H9 (cell line): ENCODE measurements around the gene PDXK. TPM values are rescaled to one million over a fixed set of nuclear protein-coding genes. Genes with fewer than 3 reads are reported as not detected.

Experiments
- DNase-seq: peaks from one replicate; pipeline ENCODE4 v3.0.0-alpha.2; 2017
- H2AFZ ChIP-seq: one replicate; pipeline ENCODE4 v1.6.1; 2013; ENCODE audit warnings: mild to moderate bottlenecking, low read length, control low read depth, moderate library complexity
- H2AK5ac ChIP-seq: 2 replicates; pipeline ENCODE4 v1.6.1; 2013; ENCODE audit warnings: low read length, control low read depth, mixed read lengths; ENCODE audit not compliant: insufficient read length
- H2BK120ac ChIP-seq: one replicate; pipeline ENCODE4 v1.6.1; 2013; ENCODE audit warnings: low read depth, mild to moderate bottlenecking, low read length, control low read depth, inconsistent platforms; ENCODE audit not compliant: poor library complexity, severe bottlenecking
- H2BK12ac ChIP-seq: 2 replicates; pipeline ENCODE4 v1.6.1; 2013; ENCODE audit warnings: low read length, control low read depth, mixed read lengths, low read depth; ENCODE audit not compliant: insufficient read length
- H2BK15ac ChIP-seq: 2 replicates; pipeline ENCODE4 v1.6.1; 2013; ENCODE audit warnings: low read depth, low read length, control low read depth
- H2BK20ac ChIP-seq: one replicate; pipeline ENCODE4 v1.6.1; 2013; ENCODE audit warnings: low read depth, mild to moderate bottlenecking, low read length, control low read depth, inconsistent platforms; ENCODE audit not compliant: poor library complexity, severe bottlenecking
- H2BK5ac ChIP-seq: 2 replicates; pipeline ENCODE4 v1.6.1; 2013; ENCODE audit warnings: low read length, control low read depth, mixed read lengths; ENCODE audit not compliant: insufficient read length
- H3K14ac ChIP-seq: 2 replicates; pipeline ENCODE4 v1.6.1; 2013; ENCODE audit warnings: low read length, control low read depth; ENCODE audit not compliant: insufficient read depth
- H3K18ac ChIP-seq: 2 replicates; pipeline ENCODE4 v1.6.1; 2013; ENCODE audit warnings: low read depth, mild to moderate bottlenecking, mixed read lengths, low read length, control low read depth; ENCODE audit not compliant: insufficient read length
- H3K23ac ChIP-seq: 2 replicates; pipeline ENCODE4 v1.6.1; 2013; ENCODE audit warnings: low read length, control low read depth, mixed read lengths, low read depth; ENCODE audit not compliant: insufficient read length
- H3K23me2 ChIP-seq: 2 replicates; pipeline ENCODE4 v1.6.1; 2013; ENCODE audit warnings: low read depth, mild to moderate bottlenecking, mixed read lengths, low read length, control low read depth; ENCODE audit not compliant: insufficient read length, poor library complexity, severe bottlenecking
- H3K27ac ChIP-seq: 2 replicates; pipeline ENCODE4 v1.5.1; 2013; ENCODE audit warnings: low read length, control low read depth, mixed read lengths, low read depth; ENCODE audit not compliant: insufficient read length
- H3K27me3 ChIP-seq: 2 replicates; pipeline ENCODE4 v1.6.1; 2013; ENCODE audit warnings: low read length, control low read depth, inconsistent platforms; ENCODE audit not compliant: insufficient read depth
- H3K4ac ChIP-seq: 2 replicates; pipeline ENCODE4 v1.6.1; 2013; ENCODE audit warnings: low read depth, mild to moderate bottlenecking, control low read depth, inconsistent platforms, low read length, moderate library complexity
- H3K4me1 ChIP-seq: 2 replicates; pipeline ENCODE4 v1.6.1; 2013; ENCODE audit warnings: low read length, control low read depth, inconsistent platforms; ENCODE audit not compliant: insufficient read depth
- H3K4me2 ChIP-seq: 2 replicates; pipeline ENCODE4 v1.6.1; 2013; ENCODE audit warnings: low read length, control low read depth, mixed read lengths; ENCODE audit not compliant: insufficient read length, insufficient read depth
- H3K56ac ChIP-seq: 2 replicates; pipeline ENCODE4 v1.6.1; 2013; ENCODE audit warnings: low read depth, mild to moderate bottlenecking, mixed read lengths, low read length, control low read depth; ENCODE audit not compliant: insufficient read length
- H3K79me1 ChIP-seq: 2 replicates; pipeline ENCODE4 v1.6.1; 2013; ENCODE audit warnings: low read depth, mild to moderate bottlenecking, moderate library complexity, low read length, control low read depth, inconsistent platforms; ENCODE audit not compliant: insufficient read depth, poor library complexity, severe bottlenecking
- H3K79me2 ChIP-seq: 2 replicates; pipeline ENCODE4 v1.6.1; 2013; ENCODE audit warnings: low read length, control low read depth, inconsistent platforms; ENCODE audit not compliant: insufficient read depth
- H3K9ac ChIP-seq: 2 replicates; pipeline ENCODE4 v1.6.1; 2013; ENCODE audit warnings: low read length, control low read depth, mixed read lengths; ENCODE audit not compliant: insufficient read length; ENCODE audit errors: extremely low read depth
- H3K9me3 ChIP-seq: one replicate; pipeline ENCODE4 v1.6.1; 2013; ENCODE audit warnings: low read depth, low read length, inconsistent platforms; ENCODE audit not compliant: control insufficient read depth
- H3T11ph ChIP-seq: one replicate; pipeline ENCODE4 v1.6.1; 2013; ENCODE audit warnings: mild to moderate bottlenecking, low read length, control low read depth, inconsistent platforms
- H4K20me1 ChIP-seq: one replicate; pipeline ENCODE4 v1.6.1; 2013; ENCODE audit not compliant: control insufficient read depth, insufficient read length, insufficient read depth
- H4K5ac ChIP-seq: 2 replicates; pipeline ENCODE4 v1.6.1; 2013; ENCODE audit warnings: low read depth, mild to moderate bottlenecking, mixed read lengths, low read length, control low read depth; ENCODE audit not compliant: insufficient read length
- H4K8ac ChIP-seq: replicated peaks from 2 replicates; pipeline ENCODE4 v1.6.1; 2013; ENCODE audit warnings: low read length, control low read depth, mixed read lengths, low read depth; ENCODE audit not compliant: insufficient read length
- H4K91ac ChIP-seq: 2 replicates; pipeline ENCODE4 v1.6.1; 2013; ENCODE audit warnings: low read depth, mild to moderate bottlenecking, moderate library complexity, mixed read lengths, low read length, control low read depth; ENCODE audit not compliant: insufficient read length
- H3K27ac Mint-ChIP-seq, 3 experiments: 2 replicates in 2 of 3; 3 replicates in 1 of 3; pipeline ENCODE4 v1.8.0; 2020 to 2021; ENCODE audit warnings: mixed read lengths in 3 of 3, mild to moderate bottlenecking in 1 of 3, moderate library complexity in 1 of 3
- H3K27me3 Mint-ChIP-seq: 2 replicates; pipeline ENCODE4 v1.8.0; 2021; ENCODE audit warnings: low read depth, mild to moderate bottlenecking, moderate library complexity, mixed read lengths
- H3K36me3 Mint-ChIP-seq, 3 experiments: 2 replicates in 2 of 3; 3 replicates in 1 of 3; pipeline ENCODE4 v1.8.0; 2020 to 2021; ENCODE audit warnings: low read depth in 3 of 3, mixed read lengths in 3 of 3; ENCODE audit not compliant: insufficient read depth in 1 of 3
- H3K4me1 Mint-ChIP-seq, 2 experiments: 2 replicates each; pipeline ENCODE4 v1.8.0; 2020; ENCODE audit warnings: mixed read lengths in 2 of 2
- H3K4me3 Mint-ChIP-seq, 2 experiments: 2 replicates in 1 of 2; 3 replicates in 1 of 2; pipeline ENCODE4 v1.8.0; 2020 to 2021; ENCODE audit warnings: mild to moderate bottlenecking in 2 of 2, mixed read lengths in 2 of 2, moderate library complexity in 1 of 2
- H3K9me3 Mint-ChIP-seq, 2 experiments: 2 replicates in 1 of 2; 3 replicates in 1 of 2; pipeline ENCODE4 v1.8.0; 2020; ENCODE audit warnings: mild to moderate bottlenecking in 2 of 2, mixed read lengths in 2 of 2, moderate library complexity in 1 of 2
- WGBS: extraction: QIAGEN DNeasy Blood & Tissue Kit; methylation state at CpG from one replicate; pipeline ENCODE4 v1.1.7; 2013; ENCODE audit warnings: missing lambda C conversion rate, low lambda C conversion rate, mixed read lengths; ENCODE audit not compliant: insufficient read length; ENCODE audit errors: extremely low coverage; 5-methylcytosine and 5-hydroxymethylcytosine counted together
- total RNA-seq: library from RNA; stranded (reverse); gene quantifications from 2 replicates; pipeline ENCODE4 v1.2.1, GENCODE V29; 2021
- TF ChIP-seq, protein P1 (sequence below): fragments of 200-600 bp; sonication (generic); conservative IDR thresholded peaks from 3 replicates; pipeline ENCODE4 v1.8.0; 2021; ENCODE audit warnings: antibody characterized with exemption, mild to moderate bottlenecking

PDXK gene
- total RNA-seq, 1 experiment from 2014 or later, result 109 TPM

DNA sequence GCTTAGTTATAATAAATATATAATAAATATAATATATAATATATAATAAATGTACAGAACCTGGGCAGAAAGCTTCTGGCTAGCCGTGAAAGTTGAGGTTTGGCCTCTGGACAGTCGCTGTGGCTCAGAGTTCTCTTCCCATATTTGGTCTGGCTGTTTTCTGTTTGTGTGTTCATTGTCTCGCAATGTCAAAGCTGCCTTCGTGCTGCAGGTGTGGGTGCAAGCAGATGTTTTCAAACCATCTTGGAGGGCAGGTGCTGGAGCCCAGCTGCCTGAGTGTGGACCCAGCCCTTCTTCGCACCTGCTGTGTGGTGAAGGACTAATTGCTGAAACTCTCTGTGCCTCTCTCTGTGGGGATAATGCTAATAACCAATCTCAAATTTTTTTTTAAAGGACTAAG lies 60.7 kb downstream of the PDXK start:
- H4K8ac ChIP-seq, result no peak overlapping the region
- no peak overlapping the region for H2AFZ ChIP-seq
- no peaks in the 10 kb centered on the region for H3K27me3 ChIP-seq
- no peak overlapping the region for H3K4ac ChIP-seq
- no peak overlapping the region for H2BK120ac ChIP-seq
- H4K91ac ChIP-seq, result no peak overlapping the region
- no peak overlapping the region for H3K4me2 ChIP-seq
- no peak overlapping the region for H4K5ac ChIP-seq
- H3K27ac ChIP-seq, result no peak overlapping the region
- DNase-seq, result no peak
- no peak overlapping the region for H2AK5ac ChIP-seq
- no peaks in the 10 kb centered on the region for H3K79me1 ChIP-seq
- H3T11ph ChIP-seq, result no peak overlapping the region
- TF ChIP-seq, protein P1, sequence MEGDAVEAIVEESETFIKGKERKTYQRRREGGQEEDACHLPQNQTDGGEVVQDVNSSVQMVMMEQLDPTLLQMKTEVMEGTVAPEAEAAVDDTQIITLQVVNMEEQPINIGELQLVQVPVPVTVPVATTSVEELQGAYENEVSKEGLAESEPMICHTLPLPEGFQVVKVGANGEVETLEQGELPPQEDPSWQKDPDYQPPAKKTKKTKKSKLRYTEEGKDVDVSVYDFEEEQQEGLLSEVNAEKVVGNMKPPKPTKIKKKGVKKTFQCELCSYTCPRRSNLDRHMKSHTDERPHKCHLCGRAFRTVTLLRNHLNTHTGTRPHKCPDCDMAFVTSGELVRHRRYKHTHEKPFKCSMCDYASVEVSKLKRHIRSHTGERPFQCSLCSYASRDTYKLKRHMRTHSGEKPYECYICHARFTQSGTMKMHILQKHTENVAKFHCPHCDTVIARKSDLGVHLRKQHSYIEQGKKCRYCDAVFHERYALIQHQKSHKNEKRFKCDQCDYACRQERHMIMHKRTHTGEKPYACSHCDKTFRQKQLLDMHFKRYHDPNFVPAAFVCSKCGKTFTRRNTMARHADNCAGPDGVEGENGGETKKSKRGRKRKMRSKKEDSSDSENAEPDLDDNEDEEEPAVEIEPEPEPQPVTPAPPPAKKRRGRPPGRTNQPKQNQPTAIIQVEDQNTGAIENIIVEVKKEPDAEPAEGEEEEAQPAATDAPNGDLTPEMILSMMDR, result no peak
- no peak overlapping the region for H2BK15ac ChIP-seq
- H2BK20ac ChIP-seq, result no peak overlapping the region
- no peak overlapping the region for H3K14ac ChIP-seq
- no peak overlapping the region for H3K56ac ChIP-seq
- no peaks in the 10 kb centered on the region for H3K23me2 ChIP-seq
- H3K9me3 ChIP-seq, result no peaks in the 10 kb centered on the region
- Mint-ChIP-seq H3K27ac (no peak overlapping the region), H3K4me1 (peaks cover 23 to 25% of the 10 kb centered on the region in 2 experiments), H3K4me3 (no peak overlapping the region; a peak in 1 of 5 replicates), H3K9me3 (no peaks in the 10 kb centered on the region; a peak in 1 of 5 replicates), H3K27me3 (peaks cover 1% of the 10 kb centered on the region), H3K36me3 (peaks cover 1 to 2% (median 1%) of the 10 kb centered on the region in 3 experiments; a peak in 5 of 7 replicates)
- no peak overlapping the region for H2BK5ac ChIP-seq
- H3K79me2 ChIP-seq, result no peaks in the 10 kb centered on the region; the same call in 1 of the 2 replicates
- no CpG with 5 or more reads among the region's 5 CpGs for WGBS
- no peak overlapping the region for H3K9ac ChIP-seq
- no peak overlapping the region for H2BK12ac ChIP-seq
- H3K4me1 ChIP-seq, result peaks cover 3% of the 10 kb centered on the region; the same call in 1 of the 2 replicates
- H3K23ac ChIP-seq, result no peak overlapping the region
- H3K18ac ChIP-seq, result no peak overlapping the region
- no peaks in the 10 kb centered on the region for H4K20me1 ChIP-seq
